K562 (cell line): ENCODE measurements around the gene IRS2. TPM values are rescaled to one million over a fixed set of nuclear protein-coding genes. Genes with fewer than 3 reads are reported as not detected.

Experiments
- ATAC-seq: fragments of 200-7000 bp; cut with Tn5 transposase; 3 replicates; pipeline ENCODE4 v1.9.1; 2020; ENCODE audit warnings: moderate library complexity
- BruUV-seq: library from RNA; stranded (reverse); fragments of 400-500 nt; replicated peaks from 2 replicates; lab custom pipeline; 2021; lab: Mats Ljungman, UMichigan
- CTCF ChIA-PET: fragments of 300-600 bp; formaldehyde crosslinking; extraction: SDS; loops from one replicate; lab custom pipeline; 2021; ENCODE audit warnings: low intra/inter-chr PET ratio; lab: Yijun Ruan, JAX
- POLR2A ChIA-PET: fragments of 300-600, 350-650 bp; sonication (Branson Sonifier 250); formaldehyde crosslinking; extraction: SDS; loops from one replicate; lab custom pipeline; 2021; ENCODE audit warnings: antibody characterized with exemption, inconsistent platforms; lab: Yijun Ruan, JAX
- DNase-seq, 4 experiments: peaks; one replicate each; pipeline versions ENCODE4 v3.0.0 to v3.0.0-alpha.2; 2011 to 2018; ENCODE audit warnings: low spot score in 3 of 4, mixed read lengths in 3 of 4; ENCODE audit errors: extremely low read depth in 1 of 4
- FAIRE-seq: peaks from 2 replicates; lab custom pipeline; 2011; peaks lifted over from hg19 to GRCh38; lab: Jason Lieb, UNC
- H2AFZ ChIP-seq: 2 replicates; pipeline ENCODE4 v1.6.0; 2011; ENCODE audit warnings: low read depth, low read length, control low read depth, inconsistent platforms
- H3K27ac ChIP-seq: fragments of 200-600 bp; 3 replicates; pipeline ENCODE4 v1.8.0; 2011; ENCODE audit warnings: low read depth, mild to moderate bottlenecking, control low read depth, inconsistent platforms, low read length, moderate library complexity, mixed read lengths; ENCODE audit errors: extremely low read depth
- H3K27me3 ChIP-seq, 2 experiments: fragments of 300-600 bp in 1 of 2; 2 replicates in 1 of 2; 3 replicates in 1 of 2; pipeline versions ENCODE4 v1.6.0 to v1.8.0; 2011; ENCODE audit warnings: inconsistent platforms in 2 of 2, low read length in 2 of 2, mild to moderate bottlenecking in 1 of 2, mixed read lengths in 1 of 2, moderate library complexity in 1 of 2; ENCODE audit not compliant: control insufficient read depth in 2 of 2, insufficient read depth in 2 of 2
- H3K36me3 ChIP-seq: fragments of 300-600 bp; 3 replicates; pipeline ENCODE4 v1.8.0; 2011; ENCODE audit warnings: mild to moderate bottlenecking, low read length, inconsistent platforms; ENCODE audit not compliant: control insufficient read depth, insufficient read depth
- H3K4me1 ChIP-seq, 2 experiments: fragments of 200-600 bp in 1 of 2; replicated peaks in 1 of 2; 2 replicates in 1 of 2; 3 replicates in 1 of 2; pipeline versions ENCODE4 v1.5.1 to v1.8.0; 2011; ENCODE audit warnings: inconsistent platforms in 2 of 2, low read length in 2 of 2, mild to moderate bottlenecking in 1 of 2, mixed read lengths in 1 of 2, moderate library complexity in 1 of 2; ENCODE audit not compliant: control insufficient read depth in 2 of 2, insufficient read depth in 2 of 2
- H3K4me2 ChIP-seq: 2 replicates; pipeline ENCODE4 v1.6.1; 2011; ENCODE audit warnings: low read length, control low read depth, inconsistent platforms, mixed read lengths; ENCODE audit not compliant: insufficient read depth
- H3K4me3 ChIP-seq: fragments of 200-600 bp; sonication (generic), shearing (Covaris generic); 2 replicates; pipeline ENCODE4 v1.5.1; 2016; ENCODE audit warnings: control low read depth, inconsistent platforms
- H3K79me2 ChIP-seq: fragments of 200-600 bp; 3 replicates; pipeline ENCODE4 v1.8.0; 2011; ENCODE audit warnings: low read length, inconsistent platforms; ENCODE audit not compliant: control insufficient read depth, insufficient read depth
- H3K9ac ChIP-seq, 2 experiments: 2 replicates each; pipeline versions ENCODE4 v1.6.0 to v1.6.1; 2011; ENCODE audit warnings: low read depth in 2 of 2, low read length in 2 of 2, control low read depth in 1 of 2, inconsistent platforms in 1 of 2, mild to moderate bottlenecking in 1 of 2, mixed read lengths in 1 of 2; ENCODE audit not compliant: insufficient read depth in 1 of 2
- H3K9me1 ChIP-seq: one replicate; pipeline ENCODE4 v1.6.0; 2011; ENCODE audit warnings: inconsistent platforms, mild to moderate bottlenecking, low read length, moderate library complexity; ENCODE audit not compliant: control insufficient read depth, insufficient read depth
- H3K9me3 ChIP-seq: replicated peaks from 2 replicates; pipeline ENCODE4 v1.5.1; 2011; ENCODE audit warnings: low read depth, low read length, inconsistent platforms; ENCODE audit not compliant: control insufficient read depth, insufficient read depth
- H4K20me1 ChIP-seq: replicated peaks from 2 replicates; pipeline ENCODE4 v1.6.1; 2011; ENCODE audit warnings: low read length, inconsistent platforms, mixed read lengths; ENCODE audit not compliant: control insufficient read depth, insufficient read depth
- BRF2 ChIP-seq: IDR thresholded peaks from 3 replicates; pipeline ENCODE4 v1.6.1; 2011; ENCODE audit warnings: borderline replicate concordance, mild to moderate bottlenecking; ENCODE audit not compliant: insufficient read length, insufficient read depth
- CSDE1 ChIP-seq, 2 experiments: fragments of 450-650 bp; IDR thresholded peaks; 2 replicates each; pipeline ENCODE4 v1.6.1; 2016; ENCODE audit warnings: mild to moderate bottlenecking in 1 of 2
- ESRRA ChIP-seq: fragments of 450-650 bp; IDR thresholded peaks from 2 replicates; pipeline ENCODE4 v1.6.1; 2014; ENCODE audit warnings: low read depth, mild to moderate bottlenecking, moderate library complexity, borderline replicate concordance
- FOXJ3 ChIP-seq: sonication (generic); formaldehyde crosslinking; IDR thresholded peaks from 2 replicates; pipeline ENCODE4 v1.4.0; 2020; ENCODE audit warnings: mild to moderate bottlenecking, missing genetic modification reagents
- MECOM ChIP-seq: fragments of 250-450 bp; sonication (Bioruptor Pico); IDR thresholded peaks from 2 replicates; pipeline ENCODE4 v1.8.0; 2022; ENCODE audit warnings: inconsistent platforms
- MTA1 ChIP-seq: fragments of 450-650 bp; IDR thresholded peaks from 2 replicates; pipeline ENCODE4 v1.6.1; 2017; ENCODE audit warnings: borderline replicate concordance
- PRPF4 ChIP-seq: fragments of 200-400 bp; formaldehyde crosslinking; IDR thresholded peaks from one replicate; pipeline ENCODE4 v1.6.1; 2017; ENCODE audit warnings: low read length, low read depth, mild to moderate bottlenecking; ENCODE audit not compliant: insufficient read depth, poor library complexity, severe bottlenecking
- RCOR1 ChIP-seq, 2 experiments: IDR thresholded peaks; 2 replicates each; pipeline ENCODE4 v1.6.1; 2012; ENCODE audit warnings: low read depth in 2 of 2, low read length in 2 of 2, borderline replicate concordance in 1 of 2, improper control_type of control experiment in 1 of 2
- SMARCA5 ChIP-seq: fragments of 450-650 bp; IDR thresholded peaks from 2 replicates; pipeline ENCODE4 v1.6.1; 2016
- SMARCE1 ChIP-seq: fragments of 450-650 bp; IDR thresholded peaks from 2 replicates; pipeline ENCODE4 v1.7.1; 2016; ENCODE audit warnings: mild to moderate bottlenecking
- SPI1 ChIP-seq: IDR thresholded peaks from 2 replicates; pipeline ENCODE4 v1.6.1; 2011; ENCODE audit warnings: low read depth, low read length, control low read depth, borderline replicate concordance
- TAL1 ChIP-seq: fragments of 450-650 bp; IDR thresholded peaks from 2 replicates; pipeline ENCODE4 v1.6.1; 2016; ENCODE audit warnings: mild to moderate bottlenecking
- ZFX ChIP-seq: sonication (generic); formaldehyde crosslinking; IDR thresholded peaks from 2 replicates; pipeline ENCODE4 v1.8.0; 2022; ENCODE audit warnings: mild to moderate bottlenecking, missing genetic modification reagents, moderate library complexity
- WGBS: fragments of 100-300 bp; shearing (Covaris generic); methylation state at CpG from one replicate; pipeline ENCODE4 v1.1.6; 2016; ENCODE audit warnings: low coverage, mixed read lengths; ENCODE audit not compliant: insufficient coverage; ENCODE audit errors: missing lambda C conversion rate; 5-methylcytosine and 5-hydroxymethylcytosine counted together
- in situ Hi-C: fragments of 300-500 bp; cut with MboI; formaldehyde crosslinking; loops from 4 replicates; pipeline ENCODE4 v1.15.0; 2018; ENCODE audit warnings: inconsistent platforms, mixed read lengths
- intact Hi-C: fragments of 100-400 bp; cut with micrococcal nuclease; formaldehyde crosslinking; loops from 2 replicates; pipeline ENCODE4 v1.14.2; 2022
- polyA plus RNA-seq, 8 experiments: library from polyadenylated mRNA; depleted of rRNA in 4 of 8; stranded (reverse) in 5 of 8; unstranded in 3 of 8; fragments of >200 nt; fragmentation: Nextera tagmentation in 2 of 8; fragmentation: Illumina TruSeq in 1 of 8; extraction: Ambion mirVana in 2 of 8; extraction: Trizol in 1 of 8; gene quantifications; 2 replicates each; pipeline versions ENCODE4 v1.2.1 to v1.2.3, GENCODE V29; 2011 to 2014; ENCODE audit warnings: inconsistent platforms in 1 of 8, missing spikeins in 1 of 8
- total RNA-seq, 7 experiments: library from RNA; depleted of rRNA in 6 of 7; stranded (reverse); fragments of >200 nt in 6 of 7; fragmentation: Illumina TruSeq in 2 of 7; extraction: Trizol in 2 of 7; gene quantifications; 2 replicates each; pipeline versions ENCODE4 v1.2.1 to v1.2.3, GENCODE V29; 2011 to 2021; ENCODE audit warnings: low replicate concordance in 1 of 7
- TF ChIP-seq, protein P1 (sequence below): fragments of 450-650 bp; IDR thresholded peaks from 2 replicates; pipeline ENCODE4 v1.6.1; 2016; ENCODE audit warnings: antibody characterized with exemption
- TF ChIP-seq, protein P2 (sequence below): fragments of 450-650 bp; IDR thresholded peaks from 2 replicates; pipeline ENCODE4 v1.7.0; 2016; ENCODE audit warnings: borderline replicate concordance
- TF ChIP-seq, protein P3 (sequence below), 2 experiments: IDR thresholded peaks in 1 of 2; conservative IDR thresholded peaks in 1 of 2; 2 replicates each; pipeline ENCODE4 v1.6.1; 2016; ENCODE audit warnings: low read depth in 2 of 2, mild to moderate bottlenecking in 1 of 2, missing compliant biosample characterization in 1 of 2, missing genetic modification characterization in 1 of 2, moderate library complexity in 1 of 2

Gene IRS2
- total and polyA plus RNA-seq, 9 of the 15 experiments (the other 6 are each of a cell fraction or from before 2014, with no cell fraction given), result 0.36 to 4.6 (median 0.63) TPM

DNA sequence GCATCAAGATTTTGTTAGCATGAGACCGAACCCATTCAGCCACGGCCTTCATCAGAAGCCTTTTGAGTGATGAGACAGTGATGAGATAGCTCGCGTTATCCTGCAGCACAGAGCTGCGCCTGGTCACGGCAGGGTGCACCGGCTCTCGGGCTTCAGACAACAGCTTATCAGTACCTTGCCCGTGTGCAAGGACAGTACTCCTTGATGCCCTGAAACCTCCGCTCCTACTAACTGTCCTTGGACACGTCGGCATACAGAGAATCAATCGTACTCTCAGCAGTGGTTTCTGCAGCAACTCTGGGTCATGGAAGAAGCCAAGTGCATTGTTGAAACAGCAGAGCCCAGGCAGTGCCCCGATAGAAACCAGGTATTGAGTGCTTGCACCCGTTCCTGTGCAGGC, 40.7 kb downstream of the IRS2 start:
- ChIA-PET POLR2A (interaction anchor here (0.7 kb wide), 1 partner anchor 16 kb away, joined by 3 read pairs; no protein-coding TSS in a partner anchor), CTCF (no interaction called here)
- Histone ChIP-seq H3K4me3 (no peak overlapping the region), H3K79me2 (no peaks in the 10 kb centered on the region), H4K20me1 (peaks cover 9% of the 10 kb centered on the region; the same call in 1 of the 2 replicates), H3K4me1 (peaks cover 15 to 31% of the 10 kb centered on the region in 2 experiments; a peak in 4 of 5 replicates), H3K27ac (no peak overlapping the region), H3K9me1 (peaks cover 4% of the 10 kb centered on the region), H3K9ac (no peak overlapping the region), H3K36me3 (no peaks in the 10 kb centered on the region), H3K9me3 (no peaks in the 10 kb centered on the region), H2AFZ (no peak overlapping the region), H3K4me2 (peak overlapping the region; percentile 52), H3K27me3 (peaks cover 13 to 39% of the 10 kb centered on the region in 2 experiments)
- DNase-seq, result peak in 3 of 4 experiments; percentile 14 to 62 (median 45)
- peak; percentile 78 for FAIRE-seq
- WGBS, result 1% methylated on average over 15 of the region's 15 CpGs
- peak; percentile 81 for ATAC-seq
- in situ Hi-C loops (no loop called here), intact Hi-C loops (no loop called here)
- no TSS peak for BruUV-seq
- TF ChIP-seq SMARCE1 (no peak), MECOM (CRISPR knock-in tag) (no peak), ESRRA (no peak), ZFX (CRISPR knock-in tag) (no peak), TAL1 (peak; percentile 66), SMARCA5 (no peak), MTA1 (no peak), CSDE1 (IDR thresholded peaks at IDR 0.05) (no peak), SPI1 (no peak), PRPF4 (no peak), FOXJ3 (CRISPR knock-in tag) (no peak), BRF2 (no peak), RCOR1 (IDR thresholded peaks at IDR 0.05; ENCODE audit: borderline replicate concordance in 1 of 2, low read depth in 2 of 2, low read length in 2 of 2) (peak in 1 of 2 experiments; percentile 76; a peak in 2 of 4 replicates)
- TF ChIP-seq, protein P1, sequence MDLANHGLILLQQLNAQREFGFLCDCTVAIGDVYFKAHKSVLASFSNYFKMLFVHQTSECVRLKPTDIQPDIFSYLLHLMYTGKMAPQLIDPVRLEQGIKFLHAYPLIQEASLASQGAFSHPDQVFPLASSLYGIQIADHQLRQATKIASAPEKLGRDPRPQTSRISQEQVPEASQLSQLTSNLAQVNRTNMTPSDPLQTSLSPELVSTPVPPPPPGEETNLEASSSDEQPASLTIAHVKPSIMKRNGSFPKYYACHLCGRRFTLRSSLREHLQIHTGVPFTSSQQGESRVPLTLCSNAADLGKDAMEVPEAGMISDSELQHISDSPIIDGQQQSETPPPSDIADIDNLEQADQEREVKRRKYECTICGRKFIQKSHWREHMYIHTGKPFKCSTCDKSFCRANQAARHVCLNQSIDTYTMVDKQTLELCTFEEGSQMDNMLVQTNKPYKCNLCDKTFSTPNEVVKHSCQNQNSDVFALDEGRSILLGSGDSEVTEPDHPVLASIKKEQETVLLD, result no peak
- TF ChIP-seq, protein P2, sequence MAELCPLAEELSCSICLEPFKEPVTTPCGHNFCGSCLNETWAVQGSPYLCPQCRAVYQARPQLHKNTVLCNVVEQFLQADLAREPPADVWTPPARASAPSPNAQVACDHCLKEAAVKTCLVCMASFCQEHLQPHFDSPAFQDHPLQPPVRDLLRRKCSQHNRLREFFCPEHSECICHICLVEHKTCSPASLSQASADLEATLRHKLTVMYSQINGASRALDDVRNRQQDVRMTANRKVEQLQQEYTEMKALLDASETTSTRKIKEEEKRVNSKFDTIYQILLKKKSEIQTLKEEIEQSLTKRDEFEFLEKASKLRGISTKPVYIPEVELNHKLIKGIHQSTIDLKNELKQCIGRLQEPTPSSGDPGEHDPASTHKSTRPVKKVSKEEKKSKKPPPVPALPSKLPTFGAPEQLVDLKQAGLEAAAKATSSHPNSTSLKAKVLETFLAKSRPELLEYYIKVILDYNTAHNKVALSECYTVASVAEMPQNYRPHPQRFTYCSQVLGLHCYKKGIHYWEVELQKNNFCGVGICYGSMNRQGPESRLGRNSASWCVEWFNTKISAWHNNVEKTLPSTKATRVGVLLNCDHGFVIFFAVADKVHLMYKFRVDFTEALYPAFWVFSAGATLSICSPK, result no peak
- TF ChIP-seq, protein P3, sequence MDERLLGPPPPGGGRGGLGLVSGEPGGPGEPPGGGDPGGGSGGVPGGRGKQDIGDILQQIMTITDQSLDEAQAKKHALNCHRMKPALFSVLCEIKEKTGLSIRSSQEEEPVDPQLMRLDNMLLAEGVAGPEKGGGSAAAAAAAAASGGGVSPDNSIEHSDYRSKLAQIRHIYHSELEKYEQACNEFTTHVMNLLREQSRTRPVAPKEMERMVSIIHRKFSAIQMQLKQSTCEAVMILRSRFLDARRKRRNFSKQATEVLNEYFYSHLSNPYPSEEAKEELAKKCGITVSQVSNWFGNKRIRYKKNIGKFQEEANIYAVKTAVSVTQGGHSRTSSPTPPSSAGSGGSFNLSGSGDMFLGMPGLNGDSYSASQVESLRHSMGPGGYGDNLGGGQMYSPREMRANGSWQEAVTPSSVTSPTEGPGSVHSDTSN (CRISPR knock-in tag; IDR thresholded peaks at IDR 0.05; ENCODE audit: low read depth), result no peak
- TF ChIP-seq, protein P3 (tag; conservative IDR thresholded peaks at IDR 0.05; ENCODE audit: low read depth), result peak; percentile 44; the same call in 1 of the 2 replicates
